Measurements from ENCODE around the gene NT5C3A. TPM values are rescaled to one million over a fixed set of nuclear protein-coding genes. Genes with fewer than 3 reads are reported as not detected.

The NT5C3A gene
- total and polyA plus RNA-seq, 9 of the 15 experiments (the other 6 are each of a cell fraction or from before 2014, with no cell fraction given) = 18.6 to 60.1 (median 40.0) TPM

GRCh38 chr7:33054261-33054964, 8.2 kb downstream of the NT5C3A start:
- peaks cover 98% of the 10 kb centered on the region for H3K79me2 ChIP-seq (ENCODE audit: control insufficient read depth, insufficient read depth, low read length)
- no peaks in the 10 kb centered on the region for H3K9me3 ChIP-seq (replicated peaks; ENCODE audit: control insufficient read depth, insufficient read depth, low read depth, low read length)
- POLR2A ChIA-PET = interaction anchor here (0.9 to 4.4 kb wide), 6 partner anchors 8 to 179 kb away, joined by 3 to 33 read pairs (median 4); partner anchors contain the start of gene NT5C3A
- DNase-seq (ENCODE audit: extremely low read depth in 1 of 4, low spot score in 3 of 4) (peak in 1 of 4 experiments; percentile 22), ATAC-seq (peak; percentile 63), FAIRE-seq (no peak)
- no peak overlapping the region for H3K9ac ChIP-seq (ENCODE audit: insufficient read depth in 1 of 2, low read depth in 2 of 2, low read length in 2 of 2)
- H2AFZ ChIP-seq (ENCODE audit: low read depth, low read length) = no peak overlapping the region
- BruUV-seq (replicated peaks) = no TSS peak
- no peaks in the 10 kb centered on the region for H3K27me3 ChIP-seq (ENCODE audit: control insufficient read depth in 2 of 2, insufficient read depth in 2 of 2, low read length in 2 of 2)
- no peaks in the 10 kb centered on the region for H3K9me1 ChIP-seq (ENCODE audit: control insufficient read depth, insufficient read depth, low read length)
- no peak overlapping the region for H3K4me3 ChIP-seq
- no peak overlapping the region for H3K4me2 ChIP-seq (ENCODE audit: insufficient read depth, low read length)
- in situ Hi-C loops (cut with MboI) = no loop called here
- no peak overlapping the region; the same call in 2 of the 3 replicates for H3K27ac ChIP-seq (ENCODE audit: extremely low read depth, low read depth, low read length)
- 21% methylated on average over 2 of the region's 2 CpGs for WGBS (ENCODE audit: insufficient coverage, low coverage, missing lambda C conversion rate)
- H4K20me1 ChIP-seq (replicated peaks; ENCODE audit: control insufficient read depth, insufficient read depth, low read length) = no peaks in the 10 kb centered on the region
- intact Hi-C loops (cut with micrococcal nuclease) = loop anchor here (10.0 kb wide), 1 partner anchor 290 kb away; no protein-coding TSS in a partner anchor
- peaks cover 5 to 19% of the 10 kb centered on the region in 2 experiments; a peak in 4 of 5 replicates for H3K4me1 ChIP-seq (replicated peaks in 1 of 2; ENCODE audit: control insufficient read depth in 2 of 2, insufficient read depth in 2 of 2, low read length in 2 of 2)
- CTCF ChIA-PET (ENCODE audit: low intra/inter-chr PET ratio) = no interaction called here
- peaks cover 24% of the 10 kb centered on the region; the same call in 2 of the 3 replicates for H3K36me3 ChIP-seq (ENCODE audit: control insufficient read depth, insufficient read depth, low read length)
- TF ChIP-seq HDAC6 (IDR thresholded peaks at IDR 0.05; ENCODE audit: low read depth, low read length) = no peak
- TF ChIP-seq ARNT (IDR thresholded peaks at IDR 0.05) = no peak
- no peak for TF ChIP-seq SRF (CRISPR knock-in tag; IDR thresholded peaks at IDR 0.05)
- no peak for TF ChIP-seq KDM1A (IDR thresholded peaks at IDR 0.05)
- TF ChIP-seq RBM34 (IDR thresholded peaks at IDR 0.05; ENCODE audit: borderline replicate concordance, insufficient read depth, low read length) = no peak
- TF ChIP-seq, protein P1, sequence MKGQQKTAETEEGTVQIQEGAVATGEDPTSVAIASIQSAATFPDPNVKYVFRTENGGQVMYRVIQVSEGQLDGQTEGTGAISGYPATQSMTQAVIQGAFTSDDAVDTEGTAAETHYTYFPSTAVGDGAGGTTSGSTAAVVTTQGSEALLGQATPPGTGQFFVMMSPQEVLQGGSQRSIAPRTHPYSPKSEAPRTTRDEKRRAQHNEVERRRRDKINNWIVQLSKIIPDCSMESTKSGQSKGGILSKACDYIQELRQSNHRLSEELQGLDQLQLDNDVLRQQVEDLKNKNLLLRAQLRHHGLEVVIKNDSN (CRISPR knock-in tag; IDR thresholded peaks at IDR 0.05) = no peak
- no peak for TF ChIP-seq ZFP1 (CRISPR knock-in tag; IDR thresholded peaks at IDR 0.05)
- no peak for TF ChIP-seq ZNF639 (CRISPR knock-in tag; conservative IDR thresholded peaks at IDR 0.05 in 1 of 2, IDR thresholded peaks at IDR 0.05 in 1 of 2)
- TF ChIP-seq CEBPG (CRISPR knock-in tag; IDR thresholded peaks at IDR 0.05) = no peak
- TF ChIP-seq CEBPG (tag; conservative IDR thresholded peaks at IDR 0.05 in 1 of 2, IDR thresholded peaks at IDR 0.05 in 1 of 2) = peak; percentile 32 to 79; a peak in 3 of 4 replicates
- no peak for TF ChIP-seq ILF3 (IDR thresholded peaks at IDR 0.05; ENCODE audit: borderline replicate concordance)
- peak; percentile 89 for TF ChIP-seq MEIS2 (IDR thresholded peaks at IDR 0.05; ENCODE audit: partially characterized antibody)
- TF ChIP-seq ZNF699 (CRISPR knock-in tag; IDR thresholded peaks at IDR 0.05; ENCODE audit: insufficient replicate concordance) = no peak
- no peak for TF ChIP-seq ZNF512 (tag; IDR thresholded peaks at IDR 0.05)
- TF ChIP-seq HINFP (tag; conservative IDR thresholded peaks at IDR 0.05; ENCODE audit: low read depth) = no peak
- TF ChIP-seq CBX1 (IDR thresholded peaks at IDR 0.05; ENCODE audit: low read depth) = no peak
